ENCODE results near the gene SLC25A39.
A peak's percentile ranks its signal among the peaks of the same experiment; 100 is the strongest.

SLC25A39 gene

GRCh38 chr17:44320066-44320465 lies 4.6 kb downstream of the SLC25A39 start:
- TF ChIP-seq CTCF (IDR thresholded peaks at IDR 0.05; ENCODE audit: low read depth, low read length, missing control alignments), result no peak
- DNase-seq (ENCODE audit: low read depth), result no peak
- H3K4me3 ChIP-seq (ENCODE audit: low read depth, low read length), result no peak overlapping the region

- no peak overlapping the region for H3K4me3 ChIP-seq (ENCODE audit: low read depth, low read length)
- DNase-seq (ENCODE audit: low read depth), result no peak
Observed at GRCh38 chr17:44318077-44318892, 6.3 kb downstream of the SLC25A39 start.

GRCh38 chr17:44317545-44317944 lies 7.1 kb downstream of the SLC25A39 start:
- no peak overlapping the region for H3K4me3 ChIP-seq (ENCODE audit: low read depth, low read length)
- no peak for DNase-seq (ENCODE audit: low read depth)
- TF ChIP-seq CTCF (IDR thresholded peaks at IDR 0.05; ENCODE audit: low read depth, low read length, missing control alignments), result no peak

More at GRCh38 chr17:44318077-44318892, 6.3 kb downstream of the SLC25A39 start:
- no peak for TF ChIP-seq CTCF (IDR thresholded peaks at IDR 0.05; ENCODE audit: low read depth, low read length, missing control alignments)

GRCh38 chr17:44315760-44316731 lies 8.6 kb downstream of the SLC25A39 start:
- no peak for TF ChIP-seq CTCF (IDR thresholded peaks at IDR 0.05; ENCODE audit: low read depth, low read length, missing control alignments)
- DNase-seq (ENCODE audit: low read depth), result no peak
- peak overlapping the region; percentile 12; the same call in 1 of the 2 replicates for H3K4me3 ChIP-seq (ENCODE audit: low read depth, low read length)

- no peak for DNase-seq (ENCODE audit: low read depth)
- peak overlapping the region; percentile 36 for H3K4me3 ChIP-seq (ENCODE audit: low read depth, low read length)
- no peak for TF ChIP-seq CTCF (IDR thresholded peaks at IDR 0.05; ENCODE audit: low read depth, low read length, missing control alignments)
Observed at GRCh38 chr17:44314869-44315661, 9.6 kb downstream of the SLC25A39 start.

- no peak for DNase-seq (ENCODE audit: low read depth)
- no peak for TF ChIP-seq CTCF (IDR thresholded peaks at IDR 0.05; ENCODE audit: low read depth, low read length, missing control alignments)
- no peak overlapping the region; the same call in 1 of the 2 replicates for H3K4me3 ChIP-seq (ENCODE audit: low read depth, low read length)
Observed at GRCh38 chr17:44314524-44314868, 10.1 kb downstream of the SLC25A39 start.

Data from GM12864 (cell line).